Activated gamma-delta T cell (primary cell): ENCODE measurements around the gene NEK8.
A peak's percentile ranks its signal among the peaks of the same experiment; 100 is the strongest.

Experiments
- DNase-seq: peaks from one replicate; lab custom pipeline; 2025; lab: John Stamatoyannopoulos, UW
- total RNA-seq, 2 donors: gene quantifications; one replicate each; lab custom pipeline; 2026; lab: John Stamatoyannopoulos, UW

The NEK8 gene
- total RNA-seq, result 10.3 to 12.8 reads per million in 2 donors

DNA sequence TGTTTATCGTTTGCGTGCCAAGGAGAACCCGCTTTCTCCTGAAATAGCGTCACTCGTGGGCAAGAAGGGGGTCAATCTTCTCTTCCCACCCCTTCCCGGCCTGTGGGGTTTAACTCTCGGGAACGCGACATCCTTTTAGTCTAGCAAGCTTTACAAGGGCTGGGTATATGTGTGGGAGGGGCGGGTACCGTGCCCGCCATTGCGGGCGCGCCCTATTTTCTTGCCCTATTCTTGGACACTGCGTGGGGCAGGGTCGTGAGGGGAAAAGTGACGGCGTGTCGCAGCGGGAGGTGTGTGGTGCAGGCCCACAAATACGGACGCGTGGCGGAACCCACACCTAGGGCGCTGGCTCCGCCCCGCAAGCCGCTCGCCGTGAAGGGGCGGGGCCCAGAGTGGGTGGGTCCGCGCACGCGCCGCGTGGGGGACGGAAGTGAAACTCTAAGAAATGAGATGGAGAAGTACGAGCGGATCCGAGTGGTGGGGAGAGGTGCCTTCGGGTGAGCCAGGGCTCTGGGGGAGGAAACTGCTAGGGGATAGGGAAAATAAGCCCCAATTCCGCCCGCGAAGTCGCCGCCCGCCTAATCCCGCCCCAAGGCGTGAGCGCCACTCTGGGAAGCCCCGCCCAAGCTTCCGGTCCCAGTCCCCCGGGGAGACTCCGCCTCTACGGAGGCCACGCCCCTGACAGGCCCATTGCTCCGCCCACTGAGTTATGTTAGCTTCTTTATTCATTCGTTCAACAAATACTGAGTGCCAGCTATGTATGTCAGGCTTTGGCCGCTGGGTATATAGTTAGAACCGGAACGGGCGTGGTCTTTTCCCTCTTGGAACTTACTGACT is at the start of gene NEK8:
NEK8 (plus strand) TSS at position 425 of the 837 bp plus-strand sequence; CDS start at position 451, 26 bp downstream.
- peak; percentile 82 for DNase-seq

DNA sequence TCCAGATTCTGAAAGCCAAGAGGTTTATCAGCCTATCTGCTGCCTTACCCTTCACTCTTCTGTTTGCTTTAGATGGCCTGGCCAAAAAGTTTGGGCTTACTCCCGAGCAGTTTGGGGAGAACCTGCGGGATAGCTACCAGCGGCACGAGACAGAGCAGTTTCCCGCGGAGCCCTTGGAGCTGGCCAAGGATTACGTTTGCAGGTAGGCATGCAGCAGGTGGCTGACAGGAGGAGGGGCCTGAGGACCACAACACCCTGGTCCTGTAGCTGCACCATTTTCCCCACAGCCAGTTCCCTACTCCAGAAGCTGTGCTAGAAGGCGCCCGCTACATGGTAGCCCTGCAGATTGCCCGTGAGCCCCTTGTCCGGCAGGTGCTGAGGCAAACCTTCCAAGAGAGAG is 45.9 kb upstream of the NEK8 start:
- DNase-seq, result no peak

DNA sequence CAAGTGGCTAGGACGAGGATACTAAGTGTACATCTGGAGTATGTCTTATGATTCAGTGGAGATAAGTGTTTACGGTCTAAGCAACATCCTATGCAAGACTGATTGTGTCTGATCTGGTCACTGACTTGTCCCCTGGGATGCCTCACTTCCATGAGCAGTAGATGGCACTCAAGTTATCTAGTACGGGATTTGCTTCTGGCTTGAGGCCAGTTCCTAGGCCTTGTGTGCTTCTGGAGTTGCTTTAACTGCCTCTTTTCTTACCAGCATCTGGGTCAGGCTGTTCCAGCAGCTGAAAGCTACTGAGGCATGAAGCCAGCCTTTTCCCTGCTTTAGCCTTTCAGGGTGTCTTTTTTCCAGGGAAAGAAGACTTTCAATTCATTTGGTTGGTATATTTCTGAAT is 43.6 kb upstream of the NEK8 start:
- no peak for DNase-seq

- DNase-seq, result no peak
These were observed 43.2 kb upstream of the NEK8 start for GRCh38 chr17:28685366-28685765.

DNA sequence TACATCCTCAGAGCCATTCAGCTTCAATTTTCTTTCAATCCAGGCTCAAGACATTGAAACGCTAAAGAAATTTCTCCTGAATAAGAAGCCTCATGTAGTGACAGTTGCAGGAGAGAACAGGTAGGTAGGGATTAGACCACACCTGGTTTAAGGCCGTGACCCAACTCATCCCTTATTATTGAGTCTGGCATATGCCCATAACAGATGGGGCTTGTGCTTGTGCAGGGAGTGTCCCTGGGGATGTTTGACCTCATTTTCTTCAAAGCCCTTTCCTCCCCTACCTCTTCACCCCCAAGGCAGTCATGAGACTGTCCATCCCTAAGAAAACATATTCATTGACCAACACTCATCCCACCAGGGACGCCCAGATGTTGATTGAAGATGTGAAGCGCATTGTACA is 42.3 kb upstream of the NEK8 start:
- DNase-seq, result no peak

- no peak for DNase-seq
These were observed 40.1 kb upstream of the NEK8 start for GRCh38 chr17:28688481-28688880.

- no peak for DNase-seq
These were observed 39.6 kb upstream of the NEK8 start for GRCh38 chr17:28689011-28689410.

- no peak for DNase-seq
These were observed 34.7 kb upstream of the NEK8 start for GRCh38 chr17:28693869-28694268.

GRCh38 chr17:28698253-28698941 is 30.2 kb upstream of the NEK8 start:
- DNase-seq, result no peak

DNA sequence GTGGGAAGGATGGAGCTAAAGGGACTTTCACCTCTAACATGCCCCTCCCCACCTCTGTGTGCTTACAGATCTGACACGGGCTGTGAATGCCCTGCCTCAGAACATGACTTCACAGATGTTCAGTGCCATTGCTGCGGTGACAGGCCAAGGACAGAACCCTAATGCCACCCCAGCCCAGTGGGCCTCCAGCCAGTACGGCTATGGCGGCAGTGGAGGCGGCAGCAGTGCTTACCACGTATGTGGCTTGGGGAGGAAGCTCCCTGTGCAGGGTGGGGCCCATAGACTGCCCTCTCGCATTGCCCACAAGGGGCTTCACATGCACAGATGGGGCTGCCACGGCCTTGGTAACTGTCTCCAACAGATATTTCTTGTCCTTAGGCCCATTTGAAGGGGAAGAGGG is 28.3 kb upstream of the NEK8 start:
- DNase-seq, result no peak

- no peak for DNase-seq
These were observed 27.6 kb upstream of the NEK8 start for GRCh38 chr17:28700830-28701492.

DNA sequence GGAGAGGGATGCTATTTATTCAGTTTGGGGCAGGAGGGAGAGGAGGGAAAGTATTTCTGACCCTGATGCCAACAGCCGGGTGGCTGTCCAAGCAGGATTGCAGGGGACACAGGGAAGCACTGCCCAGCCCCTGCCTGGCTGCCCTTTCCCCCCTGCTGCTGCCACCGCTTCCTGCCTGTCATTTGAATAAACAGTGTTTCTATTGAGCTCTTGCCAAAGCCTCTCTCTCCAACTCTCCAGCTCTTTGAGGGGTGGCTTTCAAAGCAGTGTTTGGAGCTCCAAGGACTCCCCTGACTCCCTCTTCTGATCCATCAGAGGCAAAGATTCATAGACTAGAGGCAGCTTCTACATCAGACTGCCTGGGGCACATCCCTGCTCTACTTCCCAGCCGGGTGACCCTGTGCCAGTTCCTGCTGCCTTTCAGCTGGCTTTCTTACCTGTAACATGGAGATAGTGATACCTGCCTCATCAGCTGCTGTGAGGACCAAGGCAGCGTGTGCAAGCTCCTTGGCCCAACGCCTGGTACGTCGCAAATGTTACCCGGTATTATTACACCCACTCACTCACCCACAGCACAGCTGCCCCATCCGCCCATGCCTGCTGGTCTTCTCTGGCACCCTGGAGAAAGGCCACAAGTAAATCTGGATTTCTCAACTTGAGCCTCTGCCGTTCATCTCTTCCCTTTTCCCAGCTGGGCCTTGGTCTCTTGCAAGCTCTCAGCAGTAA is 26.4 kb upstream of the NEK8 start:
- DNase-seq, result no peak

DNA sequence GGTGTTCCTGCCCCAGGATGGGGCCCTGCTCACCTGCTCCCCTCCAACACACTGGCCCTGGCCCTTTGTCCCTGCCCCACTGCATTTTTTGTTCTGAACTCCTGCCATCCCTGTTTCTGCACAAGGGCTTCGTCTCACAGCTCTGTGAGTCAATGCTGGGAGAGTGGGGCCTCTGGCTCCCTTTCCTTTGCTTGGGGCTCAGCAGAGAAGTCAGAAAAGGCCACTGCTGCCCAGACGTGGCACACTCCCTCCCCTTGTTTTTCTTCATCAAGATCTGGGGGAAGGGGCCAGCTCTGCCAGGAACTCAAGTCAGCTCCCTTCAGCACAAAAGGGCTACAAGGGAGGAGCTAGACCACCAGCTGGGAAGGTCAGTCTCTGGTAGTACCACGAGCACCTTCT is 25.8 kb upstream of the NEK8 start:
- no peak for DNase-seq

DNA sequence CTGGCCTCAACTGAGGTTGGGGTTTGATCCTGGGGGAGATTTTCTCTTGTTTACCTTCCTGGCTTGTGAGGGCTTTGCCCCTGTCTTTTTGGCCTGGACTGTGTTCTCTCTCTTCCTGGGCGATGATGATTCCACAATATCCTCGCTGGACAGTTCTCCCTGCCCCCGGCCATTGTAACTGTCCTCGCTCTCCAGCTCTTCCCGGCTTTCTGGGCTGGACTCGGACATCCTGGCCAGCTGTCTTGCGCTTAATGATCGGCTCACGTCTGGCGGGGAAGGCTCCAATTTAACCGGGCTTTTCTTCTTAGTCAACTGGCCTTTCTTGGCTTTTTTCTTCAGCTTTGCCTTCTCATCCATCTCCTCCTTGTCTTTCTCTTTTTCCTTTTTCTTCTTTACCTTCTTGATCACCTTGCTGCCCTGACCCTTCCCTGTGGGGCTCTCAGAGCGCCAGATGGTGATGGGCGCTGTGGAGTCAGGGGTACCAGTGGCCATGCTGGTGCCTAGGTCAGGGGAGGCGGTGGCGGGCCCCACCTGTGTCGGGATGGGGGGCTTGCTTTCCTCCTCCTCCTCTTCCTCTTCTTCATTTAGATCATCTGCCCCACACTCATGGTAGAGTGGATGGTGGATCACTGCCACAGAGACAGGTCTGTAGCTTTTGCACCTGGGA is 24.9 kb upstream of the NEK8 start:
- DNase-seq, result no peak

DNA sequence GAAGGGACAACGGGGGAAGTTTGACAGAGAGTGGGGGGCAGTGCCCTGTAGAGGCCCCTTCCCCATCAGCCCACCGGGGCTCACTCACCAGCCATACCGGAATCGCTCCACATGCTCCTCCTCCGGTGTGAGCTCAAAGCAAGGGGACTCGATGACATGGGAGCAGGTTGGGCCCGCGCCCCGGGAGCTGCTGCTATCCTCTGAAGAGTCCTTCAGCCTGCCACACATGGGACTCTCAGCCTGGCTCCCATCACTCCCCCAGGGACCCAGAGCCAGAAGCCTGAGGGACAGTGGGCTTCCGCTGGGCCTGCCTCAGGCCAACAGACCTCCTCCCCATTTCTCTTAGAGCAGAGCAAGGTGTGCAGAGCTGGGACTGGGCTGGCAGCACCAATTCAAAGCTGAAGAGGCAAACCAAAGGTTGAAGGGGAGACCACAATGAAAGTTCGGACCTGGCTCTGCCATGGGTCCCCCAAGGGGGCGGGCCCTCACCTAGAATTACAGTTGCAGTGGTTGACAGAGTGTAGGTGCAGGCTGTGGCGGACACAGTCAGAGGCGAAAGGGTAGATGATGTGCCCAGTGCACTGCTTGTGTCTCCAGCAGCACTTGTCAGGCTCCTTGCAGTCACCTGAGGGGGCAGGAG is 24.2 kb upstream of the NEK8 start:
- DNase-seq, result no peak

DNA sequence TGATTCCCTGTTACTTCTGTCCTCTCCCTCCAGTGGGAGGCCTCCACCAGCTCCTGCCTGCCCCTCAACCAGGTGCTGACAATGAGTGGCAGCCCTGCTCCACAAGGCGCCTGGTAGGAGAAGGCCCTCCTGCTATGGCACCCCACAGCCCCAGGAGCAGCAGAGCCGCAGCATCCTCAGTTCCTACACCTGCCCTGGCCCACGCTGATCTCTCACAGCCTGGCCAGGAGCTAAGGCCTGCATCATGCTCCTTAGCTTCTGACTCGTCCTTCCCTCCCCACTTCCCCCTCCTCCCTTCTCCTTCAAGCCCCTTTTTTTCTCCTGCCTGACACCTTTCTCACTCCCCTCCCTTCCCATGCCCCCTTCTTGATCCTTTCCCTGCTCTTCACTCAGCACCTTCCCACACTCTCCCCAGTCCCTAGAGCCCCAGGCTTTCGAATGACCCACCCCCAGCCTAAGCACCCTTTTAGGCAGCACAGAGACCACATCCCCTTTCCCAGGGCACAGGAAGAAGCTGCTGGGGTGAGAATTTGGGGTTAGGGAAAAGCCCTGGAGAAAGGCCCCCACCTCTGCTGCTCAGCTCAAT is 23.4 kb upstream of the NEK8 start:
- no peak for DNase-seq

- DNase-seq, result no peak
These were observed 22.8 kb upstream of the NEK8 start for GRCh38 chr17:28705728-28706334.

DNA sequence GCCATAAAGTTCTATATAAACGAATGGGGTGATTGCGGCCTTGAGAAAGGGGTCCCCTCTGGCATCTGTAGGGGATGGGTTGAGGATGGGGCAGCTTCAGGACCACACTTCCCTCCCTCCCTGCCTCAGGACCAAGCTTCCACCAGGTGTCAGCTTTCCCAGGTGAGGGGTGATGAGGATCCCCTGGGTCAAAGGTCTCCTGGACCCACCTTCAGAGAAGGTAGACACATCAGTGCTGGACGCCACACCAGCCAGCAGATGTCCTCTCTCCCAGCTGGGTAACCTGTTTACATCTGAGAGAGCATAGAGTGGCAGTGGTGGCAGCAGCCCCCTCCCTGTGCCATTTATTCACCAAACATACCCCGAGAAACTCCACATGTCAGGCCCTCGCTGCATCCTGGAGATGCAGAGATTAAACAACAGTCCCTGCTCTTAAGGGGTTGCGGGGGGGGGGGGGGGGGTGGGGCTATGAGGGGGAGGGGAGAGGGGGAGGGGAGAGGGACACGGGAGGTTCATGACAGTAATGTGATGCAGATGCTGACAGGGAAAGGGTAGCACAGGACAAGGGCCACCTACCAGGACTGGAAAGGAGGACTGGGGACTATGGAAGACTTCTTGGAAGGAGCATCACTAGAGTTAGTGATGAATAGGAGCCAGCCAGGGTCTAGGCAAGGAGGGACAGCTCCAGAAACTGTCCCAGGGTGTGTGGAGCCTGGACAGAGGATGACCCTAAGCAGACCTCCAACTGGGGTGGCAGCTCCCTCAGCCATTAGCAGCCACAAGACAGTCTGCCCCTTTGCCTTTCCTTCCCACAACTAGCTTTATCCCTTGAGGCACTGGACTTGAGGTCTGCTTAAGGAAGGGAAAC is 21.9 kb upstream of the NEK8 start:
- no peak for DNase-seq

GRCh38 chr17:28707339-28707720 is 21.3 kb upstream of the NEK8 start:
- no peak for DNase-seq
